ENCODE measurements around the gene LMO1. TPM values are rescaled to one million over a fixed set of nuclear protein-coding genes. Genes with fewer than 3 reads are reported as not detected.

Gene LMO1
- total RNA-seq, 1 donor from 2014 or later, result 1.8 TPM

DNA sequence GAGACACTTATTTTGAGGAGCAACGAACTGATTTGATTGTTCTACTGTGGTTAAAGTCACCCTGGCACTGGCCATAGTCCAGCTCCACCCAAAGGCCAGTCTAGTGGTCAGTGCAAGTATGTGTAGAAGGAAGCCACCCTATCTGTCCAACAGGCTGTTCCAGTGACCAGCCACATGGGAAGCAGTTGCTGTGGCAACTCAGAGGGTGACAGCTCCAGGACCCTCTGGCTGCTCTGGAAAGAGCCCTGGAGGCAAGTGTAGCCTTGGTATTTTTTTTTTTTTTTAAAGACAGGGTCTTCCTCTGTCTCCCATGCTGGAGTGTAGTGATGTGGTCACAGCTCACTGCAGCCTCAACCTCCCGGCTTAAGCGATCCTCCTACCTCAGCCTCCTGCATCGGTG is 27.8 kb downstream of the LMO1 start:
- no peaks in the 10 kb centered on the region for H3K36me3 Mint-ChIP-seq (ENCODE audit: low read depth)
- no peak overlapping the region for H3K27ac Mint-ChIP-seq (ENCODE audit: unreplicated experiment)
- H3K4me3 Mint-ChIP-seq, result no peak overlapping the region
- H3K27me3 Mint-ChIP-seq (ENCODE audit: low read depth), result no peaks in the 10 kb centered on the region
- H3K9me3 Mint-ChIP-seq, result no peaks in the 10 kb centered on the region
- no peak for TF ChIP-seq CTCF (conservative IDR thresholded peaks at IDR 0.05)
- H3K4me1 Mint-ChIP-seq, result peaks cover 45% of the 10 kb centered on the region
- no peak for DNase-seq (ENCODE audit: low read depth, low spot score)

GRCh38 chr11:8234910-8235309 is 28.8 kb downstream of the LMO1 start:
- no peak overlapping the region for H3K4me3 Mint-ChIP-seq
- no peaks in the 10 kb centered on the region for H3K36me3 Mint-ChIP-seq (ENCODE audit: low read depth)
- peaks cover 35% of the 10 kb centered on the region for H3K4me1 Mint-ChIP-seq
- TF ChIP-seq CTCF (conservative IDR thresholded peaks at IDR 0.05), result no peak
- no peak for DNase-seq (ENCODE audit: low read depth, low spot score)
- no peaks in the 10 kb centered on the region for H3K27me3 Mint-ChIP-seq (ENCODE audit: low read depth)
- peak overlapping the region; percentile 60 for H3K27ac Mint-ChIP-seq (ENCODE audit: unreplicated experiment)
- H3K9me3 Mint-ChIP-seq, result no peaks in the 10 kb centered on the region

GRCh38 chr11:8234425-8234821 is 29.3 kb downstream of the LMO1 start:
- H3K27ac Mint-ChIP-seq (ENCODE audit: unreplicated experiment), result peak overlapping the region; percentile 60
- H3K27me3 Mint-ChIP-seq (ENCODE audit: low read depth), result no peaks in the 10 kb centered on the region
- H3K4me1 Mint-ChIP-seq, result peaks cover 33% of the 10 kb centered on the region
- DNase-seq (ENCODE audit: low read depth, low spot score), result no peak
- no peaks in the 10 kb centered on the region for H3K36me3 Mint-ChIP-seq (ENCODE audit: low read depth)
- H3K9me3 Mint-ChIP-seq, result no peaks in the 10 kb centered on the region
- H3K4me3 Mint-ChIP-seq, result no peak overlapping the region
- TF ChIP-seq CTCF (conservative IDR thresholded peaks at IDR 0.05), result no peak

DNA sequence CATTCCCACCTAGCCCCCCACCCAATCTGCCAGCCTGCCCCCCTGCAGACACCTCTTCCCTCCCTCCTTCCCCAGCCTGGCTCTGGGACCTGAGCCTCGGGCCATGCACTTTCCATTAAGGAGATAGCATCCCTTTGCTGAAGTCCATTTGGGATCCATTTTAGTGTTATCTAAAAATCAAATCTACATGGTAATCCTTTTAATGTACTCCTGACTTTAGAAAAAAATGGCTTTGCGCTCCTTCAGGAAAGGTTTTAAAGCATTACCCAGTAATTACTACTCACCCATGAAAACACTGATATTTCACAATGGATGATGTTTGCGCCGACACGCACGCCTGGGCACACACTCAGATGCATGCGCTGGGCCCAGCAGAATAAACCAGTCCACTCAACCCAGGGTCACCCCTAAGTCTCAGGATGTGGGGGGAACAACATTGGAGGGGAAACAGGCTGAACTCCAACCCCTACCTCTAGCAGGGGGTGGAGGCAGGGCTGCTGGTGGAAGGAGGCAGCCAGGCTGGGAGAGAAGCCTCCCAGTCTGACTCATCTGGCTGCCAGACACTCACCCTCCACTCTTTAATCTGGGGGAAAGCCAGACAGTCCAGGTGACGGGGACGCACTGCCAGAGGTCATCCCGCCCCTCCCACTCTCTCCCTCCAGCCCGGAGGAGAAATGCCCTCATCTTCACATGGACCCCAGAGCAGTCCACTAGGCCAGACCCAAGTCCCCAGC is 29.8 kb downstream of the LMO1 start:
- Mint-ChIP-seq H3K36me3 (ENCODE audit: low read depth) (no peaks in the 10 kb centered on the region), H3K27ac (ENCODE audit: unreplicated experiment) (no peak overlapping the region), H3K4me3 (no peak overlapping the region), H3K27me3 (ENCODE audit: low read depth) (no peaks in the 10 kb centered on the region), H3K4me1 (peaks cover 28% of the 10 kb centered on the region), H3K9me3 (no peaks in the 10 kb centered on the region)
- no peak for TF ChIP-seq CTCF (conservative IDR thresholded peaks at IDR 0.05)
- DNase-seq (ENCODE audit: low read depth, low spot score), result no peak

- no peaks in the 10 kb centered on the region for H3K27me3 Mint-ChIP-seq (ENCODE audit: low read depth)
- H3K4me3 Mint-ChIP-seq, result no peak overlapping the region
- DNase-seq (ENCODE audit: low read depth, low spot score), result no peak
- H3K27ac Mint-ChIP-seq (ENCODE audit: unreplicated experiment), result no peak overlapping the region
- TF ChIP-seq CTCF (conservative IDR thresholded peaks at IDR 0.05), result no peak
- H3K9me3 Mint-ChIP-seq, result no peaks in the 10 kb centered on the region
- H3K4me1 Mint-ChIP-seq, result peaks cover 24% of the 10 kb centered on the region
- H3K36me3 Mint-ChIP-seq (ENCODE audit: low read depth), result no peaks in the 10 kb centered on the region
Observed at GRCh38 chr11:8232849-8233606, 30.6 kb downstream of the LMO1 start.

Measured in neural crest cell (in vitro differentiated cells).